HepG2 (cell line): ENCODE results near the gene DUS1L. TPM values are rescaled to one million over a fixed set of nuclear protein-coding genes. Genes with fewer than 3 reads are reported as not detected.

Source experiments
- ATAC-seq: fragments of 200-7000 bp; cut with Tn5 transposase; 3 replicates; pipeline ENCODE4 v1.9.1; 2020; ENCODE audit warnings: mild to moderate bottlenecking, moderate library complexity
- BruUV-seq: library from RNA; stranded (reverse); fragments of 400-500 nt; replicated peaks from 2 replicates; lab custom pipeline; 2021; lab: Mats Ljungman, UMichigan
- CTCF ChIA-PET: fragments of 300-600 bp; formaldehyde crosslinking; extraction: SDS; loops from one replicate; lab custom pipeline; 2021; ENCODE audit warnings: low total read pairs, inconsistent platforms, low intra/inter-chr PET ratio; lab: Yijun Ruan, JAX
- POLR2A ChIA-PET: fragments of 350-600 bp; sonication (Branson Sonifier 250); formaldehyde crosslinking; loops from one replicate; lab custom pipeline; 2020; ENCODE audit warnings: antibody characterized with exemption, inconsistent platforms; lab: Yijun Ruan, JAX
- DNase-seq: peaks from one replicate; pipeline ENCODE4 v3.0.0-alpha.2; 2015; ENCODE audit warnings: low spot score
- FAIRE-seq: peaks from 3 replicates; lab custom pipeline; 2011; peaks lifted over from hg19 to GRCh38; lab: Jason Lieb, UNC
- H2AFZ ChIP-seq: one replicate; pipeline ENCODE4 v1.6.1; 2011; ENCODE audit warnings: low read length, inconsistent platforms
- H3K27ac ChIP-seq: fragments of 300-600 bp; 3 replicates; pipeline ENCODE4 v1.8.0; 2011; ENCODE audit warnings: mixed run types, mild to moderate bottlenecking, mixed read lengths, low read length, inconsistent platforms; ENCODE audit not compliant: insufficient read depth; ENCODE audit errors: extremely low read length
- H3K27me3 ChIP-seq, 2 experiments: fragments of 200-600 bp in 1 of 2; 2 replicates in 1 of 2; 3 replicates in 1 of 2; pipeline versions ENCODE4 v1.6.0 to v1.8.0; 2011; ENCODE audit warnings: low read length in 2 of 2, mild to moderate bottlenecking in 2 of 2, moderate library complexity in 2 of 2, inconsistent platforms in 1 of 2; ENCODE audit not compliant: insufficient read depth in 2 of 2, control insufficient read depth in 1 of 2
- H3K36me3 ChIP-seq, 2 experiments: fragments of 200-600 bp in 1 of 2; replicated peaks in 1 of 2; 2 replicates in 1 of 2; 3 replicates in 1 of 2; pipeline versions ENCODE4 v1.5.1 to v1.8.0; 2011; ENCODE audit warnings: low read length in 2 of 2, inconsistent platforms in 1 of 2; ENCODE audit not compliant: insufficient read depth in 2 of 2, control insufficient read depth in 1 of 2
- H3K4me1 ChIP-seq: 2 replicates; pipeline ENCODE4 v1.5.1; 2012; ENCODE audit warnings: low read length, inconsistent platforms; ENCODE audit not compliant: insufficient read depth
- H3K4me2 ChIP-seq: 2 replicates; pipeline ENCODE4 v1.6.0; 2011; ENCODE audit warnings: low read depth, low read length, inconsistent platforms
- H3K4me3 ChIP-seq, 3 experiments: fragments of 200-600 bp in 1 of 3; sonication (generic), shearing (Covaris generic) in 1 of 3; replicated peaks in 1 of 3; 2 replicates each; pipeline ENCODE4 v1.5.1; 2011 to 2016; ENCODE audit warnings: low read length in 3 of 3, inconsistent platforms in 2 of 3, low read depth in 2 of 3, mild to moderate bottlenecking in 2 of 3, control low read depth in 1 of 3, mixed read lengths in 1 of 3; ENCODE audit not compliant: insufficient read depth in 1 of 3
- H3K79me2 ChIP-seq: one replicate; pipeline ENCODE4 v1.6.1; 2011; ENCODE audit warnings: low read length, inconsistent platforms; ENCODE audit not compliant: insufficient read depth
- H3K9ac ChIP-seq: 2 replicates; pipeline ENCODE4 v1.6.0; 2011; ENCODE audit warnings: mild to moderate bottlenecking, low read depth, low read length, inconsistent platforms; ENCODE audit not compliant: insufficient read depth
- H3K9me3 ChIP-seq: 2 replicates; pipeline ENCODE4 v1.5.1; 2012; ENCODE audit warnings: mild to moderate bottlenecking, low read length
- H4K20me1 ChIP-seq: 2 replicates; pipeline ENCODE4 v1.6.0; 2011; ENCODE audit warnings: inconsistent platforms, mild to moderate bottlenecking, low read length, moderate library complexity; ENCODE audit not compliant: insufficient read depth
- AGO1 ChIP-seq: fragments of 200-400 bp; formaldehyde crosslinking; IDR thresholded peaks from 2 replicates; pipeline ENCODE4 v1.6.1; 2017; ENCODE audit warnings: mild to moderate bottlenecking, low read depth, low read length, moderate library complexity; ENCODE audit not compliant: poor library complexity, severe bottlenecking
- AGO2 ChIP-seq: fragments of 200-400 bp; formaldehyde crosslinking; optimal IDR thresholded peaks from 2 replicates; pipeline ENCODE3; 2017; ENCODE audit warnings: mild to moderate bottlenecking, low read depth, low read length, moderate library complexity
- AHR ChIP-seq: IDR thresholded peaks from 2 replicates; pipeline ENCODE4 v1.6.1; 2018; ENCODE audit warnings: missing genetic modification reagents, missing compliant biosample characterization
- CEBPG ChIP-seq: IDR thresholded peaks from 2 replicates; pipeline ENCODE4 v1.6.1; 2016
- FOXA1 ChIP-seq, 2 experiments: fragments of 450-650 bp in 1 of 2; sonication (generic) in 1 of 2; formaldehyde crosslinking in 1 of 2; IDR thresholded peaks; 2 replicates each; pipeline versions ENCODE4 v1.4.0 to v1.6.1; 2016 to 2020; ENCODE audit warnings: missing genetic modification reagents in 1 of 2
- HDAC6 ChIP-seq: fragments of 200-600 bp; sonication (generic); IDR thresholded peaks from 2 replicates; pipeline ENCODE4 v1.7.0; 2017; ENCODE audit warnings: mild to moderate bottlenecking, antibody characterized with exemption, low read length, low read depth
- HNRNPH1 ChIP-seq: fragments of 200-400 bp; formaldehyde crosslinking; optimal IDR thresholded peaks from 2 replicates; pipeline ENCODE3; 2017; ENCODE audit warnings: mild to moderate bottlenecking, low read depth, low read length
- JUNB ChIP-seq: sonication (generic); formaldehyde crosslinking; IDR thresholded peaks from 2 replicates; pipeline ENCODE4 v1.8.0; 2022; ENCODE audit warnings: missing genetic modification reagents, mild to moderate bottlenecking, borderline replicate concordance
- KDM1A ChIP-seq: IDR thresholded peaks from 2 replicates; pipeline ENCODE4 v1.6.1; 2016; ENCODE audit warnings: missing compliant biosample characterization
- NFKB2 ChIP-seq: sonication (generic); formaldehyde crosslinking; IDR thresholded peaks from 2 replicates; pipeline ENCODE4 v1.4.0; 2020; ENCODE audit warnings: missing genetic modification reagents, borderline replicate concordance
- PTBP1 ChIP-seq: fragments of 200-400 bp; formaldehyde crosslinking; IDR thresholded peaks from 2 replicates; pipeline ENCODE4 v1.6.1; 2018; ENCODE audit warnings: low read length, low read depth; ENCODE audit not compliant: poor library complexity, severe bottlenecking
- RBFOX2 ChIP-seq: fragments of 200-400 bp; formaldehyde crosslinking; IDR thresholded peaks from 2 replicates; pipeline ENCODE4 v1.6.1; 2017; ENCODE audit warnings: low read depth, mild to moderate bottlenecking, low read length
- SP5 ChIP-seq: IDR thresholded peaks from 2 replicates; pipeline ENCODE4 v1.6.1; 2016; ENCODE audit warnings: low read depth, borderline replicate concordance
- TAF15 ChIP-seq: fragments of 200-400 bp; formaldehyde crosslinking; IDR thresholded peaks from one replicate; pipeline ENCODE4 v1.6.1; 2018; ENCODE audit warnings: mild to moderate bottlenecking, low read depth, low read length; ENCODE audit not compliant: poor library complexity, severe bottlenecking
- ZNF20 ChIP-seq: sonication (generic); formaldehyde crosslinking; IDR thresholded peaks from 2 replicates; pipeline ENCODE4 v1.4.0; 2020; ENCODE audit warnings: mild to moderate bottlenecking, moderate library complexity, missing genetic modification reagents
- ZNF253 ChIP-seq: sonication (generic); formaldehyde crosslinking; IDR thresholded peaks from 2 replicates; pipeline ENCODE4 v1.8.0; 2022; ENCODE audit warnings: mild to moderate bottlenecking, missing genetic modification reagents, borderline replicate concordance
- ZNF382 ChIP-seq: sonication (generic); formaldehyde crosslinking; IDR thresholded peaks from 2 replicates; pipeline ENCODE4 v1.5.0; 2020; ENCODE audit warnings: missing genetic modification reagents, mild to moderate bottlenecking, borderline replicate concordance
- WGBS: methylation state at CpG from one replicate; pipeline ENCODE4 v1.1.6; 2017; ENCODE audit warnings: low lambda C conversion rate; 5-methylcytosine and 5-hydroxymethylcytosine counted together
- in situ Hi-C: cut with HindIII; loops from 2 replicates; pipeline ENCODE4 v1.10.0; 2017; ENCODE audit warnings: low pct_unique_long_range_greater_than_20kb; ENCODE audit not compliant: extremely low pct_ligation_motif_present
- intact Hi-C: fragments of 100-400 bp; cut with micrococcal nuclease; formaldehyde crosslinking; loops from one replicate; pipeline ENCODE4 v1.10.0; 2022; ENCODE audit not compliant: unreplicated experiment
- polyA plus RNA-seq, 8 experiments: library from polyadenylated mRNA; depleted of rRNA in 3 of 8; stranded (reverse) in 7 of 8; unstranded in 1 of 8; fragments of >200 nt; fragmentation: Illumina TruSeq in 4 of 8; extraction: Trizol in 4 of 8; gene quantifications; 2 replicates each; pipeline versions ENCODE4 v1.2.1 to v1.2.3, GENCODE V29; 2011 to 2016; ENCODE audit warnings: low read depth in 4 of 8, missing spikeins in 1 of 8, mixed read lengths in 1 of 8; ENCODE audit not compliant: insufficient read depth in 1 of 8
- total RNA-seq, 5 experiments: library from RNA; depleted of rRNA; stranded (reverse); fragments of >200 nt; fragmentation: Illumina TruSeq; extraction: Trizol; gene quantifications; 2 replicates each; pipeline ENCODE4 v1.2.3, GENCODE V29; 2016; ENCODE audit warnings: low read depth in 1 of 5

Gene DUS1L
- total and polyA plus RNA-seq, 2 of the 13 experiments (the other 11 are each of a cell fraction or from before 2014, with no cell fraction given), result 81.0 to 109 TPM

GRCh38 chr17:82082456-82082855 lies 16.9 kb upstream of the DUS1L start:
- in situ Hi-C loops, result no loop called here
- Histone ChIP-seq H3K79me2 (peaks cover 2% of the 10 kb centered on the region), H3K27ac (no peak overlapping the region), H3K4me2 (no peak overlapping the region), H3K4me3 (no peak overlapping the region), H3K4me1 (no peaks in the 10 kb centered on the region), H2AFZ (no peak overlapping the region), H3K27me3 (no peaks in the 10 kb centered on the region), H4K20me1 (peaks cover 61% of the 10 kb centered on the region), H3K36me3 (peaks cover 76 to 89% of the 10 kb centered on the region in 2 experiments), H3K9ac (no peak overlapping the region), H3K9me3 (no peaks in the 10 kb centered on the region)
- 99% methylated on average over 14 of the region's 19 CpGs for WGBS
- no peak for ATAC-seq
- POLR2A ChIA-PET, result no interaction called here
- no TSS peak for BruUV-seq
- no peak for TF ChIP-seq ZNF253 (CRISPR knock-in tag)
- TF ChIP-seq CEBPG (CRISPR knock-in tag), result no peak
- TF ChIP-seq HNRNPH1, result no peak
- TF ChIP-seq ZNF382 (CRISPR knock-in tag), result no peak
- TF ChIP-seq AGO1, result peak; percentile 39
- TF ChIP-seq AHR (CRISPR knock-in tag), result no peak
- TF ChIP-seq KDM1A (CRISPR knock-in tag), result no peak
- TF ChIP-seq FOXA1 (IDR thresholded peaks at IDR 0.05), result no peak
- no peak for TF ChIP-seq FOXA1 (CRISPR knock-in tag; IDR thresholded peaks at IDR 0.05)
- TF ChIP-seq JUNB, result no peak
- no peak for TF ChIP-seq SP5 (CRISPR knock-in tag)
- peak; percentile 27 for TF ChIP-seq TAF15
- TF ChIP-seq RBFOX2, result peak; percentile 81
- peak; percentile 81 for TF ChIP-seq AGO2
- 0 out of 2 replicates have a peak, but pooled peaks have one; percentile 21 for TF ChIP-seq NFKB2 (CRISPR knock-in tag)
- TF ChIP-seq HDAC6, result no peak
- TF ChIP-seq PTBP1, result no peak
- TF ChIP-seq ZNF20 (CRISPR knock-in tag), result no peak
- DNase-seq, result no peak
- intact Hi-C loops, result no loop called here
- FAIRE-seq, result no peak
- CTCF ChIA-PET, result no interaction called here
